Pancreas (tissue), 10 donors: Measurements from ENCODE around the gene TRH. TPM values are rescaled to one million over a fixed set of nuclear protein-coding genes. Genes with fewer than 3 reads are reported as not detected.
A peak's percentile ranks its signal among the peaks of the same experiment; 100 is the strongest.
"Not testable (repeated sequence)": the region's sequence is repeated elsewhere in the genome, so short reads cannot be mapped to it uniquely, and the experiment has no call there.

ENCODE experiments used
- ATAC-seq, 4 donors: fragments of 200-7000 bp; cut with Tn5 transposase; one replicate each; pipeline versions ENCODE4 v1.8.0 to v1.9.1; 2020; ENCODE audit warnings: mild to moderate bottlenecking in 4 of 4, moderate library complexity in 4 of 4
- DNase-seq, 6 donors: peaks; one replicate each; pipeline ENCODE4 v3.0.0-alpha.2; 2020
- FAIRE-seq: peaks from 2 replicates; lab custom pipeline; 2012; peaks lifted over from hg19 to GRCh38; lab: Jason Lieb, UNC
- H3K27ac ChIP-seq, 4 donors: fragments of 200-600 bp; sonication (generic); 1 replicate in 3 of 4; 2 replicates in 1 of 4; pipeline versions ENCODE4 v1.5.0 to v1.8.0; 2020
- H3K27me3 ChIP-seq, 4 donors: fragments of 200-600 bp; one replicate each; pipeline ENCODE4 v1.8.0; 2021
- H3K36me3 ChIP-seq, 3 donors: fragments of 200-600 bp; sonication (generic) in 1 of 3; one replicate each; pipeline versions ENCODE4 v1.5.0 to v1.8.0; 2020 to 2021
- H3K4me1 ChIP-seq, 3 donors: fragments of 200-600 bp; one replicate each; pipeline ENCODE4 v1.8.0; 2021
- H3K4me3 ChIP-seq, 4 donors: fragments of 200-600 bp; sonication (generic) in 2 of 4; one replicate each; pipeline versions ENCODE4 v1.5.0 to v1.8.0; 2020 to 2021
- H3K9me3 ChIP-seq, 4 donors: fragments of 200-600 bp; one replicate each; pipeline ENCODE4 v1.8.0; 2021
- WGBS, 2 donors: extraction: QIAGEN DNeasy Blood & Tissue Kit; methylation state at CpG; one replicate each; pipeline ENCODE4 v1.1.7; 2013; 5-methylcytosine and 5-hydroxymethylcytosine counted together
- intact Hi-C, 3 donors: fragments of 100-400 bp; cut with DNase I; formaldehyde crosslinking; loops; one replicate each; pipeline versions ENCODE4 v1.11.1 to v1.14.2; 2022
- polyA plus RNA-seq, 2 donors: library from polyadenylated mRNA; stranded (reverse); fragments of 200-250 nt; gene quantifications; one replicate each; pipeline ENCODE4 v1.2.3, GENCODE V29; 2013
- total RNA-seq, 6 donors: library from RNA; stranded (reverse); fragmentation: NEBNext Ultra II Directional in 4 of 6; extraction: Animal tissue kit (Norgen Biotek cat#: 25700) in 4 of 6; gene quantifications; one replicate each; pipeline versions ENCODE4 v1.2.1 to v1.2.4, GENCODE V29; 2021 to 2023
- TF ChIP-seq, protein P1 (sequence below), 4 donors: fragments of 200-600 bp; sonication (generic) in 3 of 4; IDR thresholded peaks; one replicate each; pipeline versions ENCODE4 v1.5.0 to v1.8.0; 2021; ENCODE audit warnings: antibody characterized with exemption in 4 of 4
- donor health status: healthy with polysubstance abuse.
- donor health status: DM: no; HTN: no; CAD: no; lungs with moderate emphysema.
- donor health status: DM: no; HTN: no; CAD: no.
- donor health status: control.
- donor health status: control.
- donor health status: Bipolar disorder and iron deficiency.
- donor health status: DM: yes; HTN: yes; CAD: no.
- donor health status: DM: no; HTN: no; CAD: no.
- donor health status: DM: no; HTN: no; CAD: no.
- donor health status: DM: yes; HTN: yes; CAD: no.

The TRH gene
- total and polyA plus RNA-seq, 8 donors = not detected

- H3K4me1 ChIP-seq = no peaks in the 10 kb centered on the region
- TF ChIP-seq, protein P1, sequence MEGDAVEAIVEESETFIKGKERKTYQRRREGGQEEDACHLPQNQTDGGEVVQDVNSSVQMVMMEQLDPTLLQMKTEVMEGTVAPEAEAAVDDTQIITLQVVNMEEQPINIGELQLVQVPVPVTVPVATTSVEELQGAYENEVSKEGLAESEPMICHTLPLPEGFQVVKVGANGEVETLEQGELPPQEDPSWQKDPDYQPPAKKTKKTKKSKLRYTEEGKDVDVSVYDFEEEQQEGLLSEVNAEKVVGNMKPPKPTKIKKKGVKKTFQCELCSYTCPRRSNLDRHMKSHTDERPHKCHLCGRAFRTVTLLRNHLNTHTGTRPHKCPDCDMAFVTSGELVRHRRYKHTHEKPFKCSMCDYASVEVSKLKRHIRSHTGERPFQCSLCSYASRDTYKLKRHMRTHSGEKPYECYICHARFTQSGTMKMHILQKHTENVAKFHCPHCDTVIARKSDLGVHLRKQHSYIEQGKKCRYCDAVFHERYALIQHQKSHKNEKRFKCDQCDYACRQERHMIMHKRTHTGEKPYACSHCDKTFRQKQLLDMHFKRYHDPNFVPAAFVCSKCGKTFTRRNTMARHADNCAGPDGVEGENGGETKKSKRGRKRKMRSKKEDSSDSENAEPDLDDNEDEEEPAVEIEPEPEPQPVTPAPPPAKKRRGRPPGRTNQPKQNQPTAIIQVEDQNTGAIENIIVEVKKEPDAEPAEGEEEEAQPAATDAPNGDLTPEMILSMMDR (IDR thresholded peaks at IDR 0.05) = no peak
- H3K27me3 ChIP-seq = no peaks in the 10 kb centered on the region
- FAIRE-seq (no peak), DNase-seq (no peak), ATAC-seq (no peak)
- no peak overlapping the region for H3K27ac ChIP-seq
- H3K4me3 ChIP-seq = no peak overlapping the region
- H3K9me3 ChIP-seq = no peaks in the 10 kb centered on the region
- WGBS, 2 donors = 42 to 50% methylated on average over 3 of the region's 3 CpGs
- intact Hi-C loops = no loop called here
- no peaks in the 10 kb centered on the region for H3K36me3 ChIP-seq
Observed at GRCh38 chr3:129992781-129993180, 18.3 kb downstream of the TRH start.

DNA sequence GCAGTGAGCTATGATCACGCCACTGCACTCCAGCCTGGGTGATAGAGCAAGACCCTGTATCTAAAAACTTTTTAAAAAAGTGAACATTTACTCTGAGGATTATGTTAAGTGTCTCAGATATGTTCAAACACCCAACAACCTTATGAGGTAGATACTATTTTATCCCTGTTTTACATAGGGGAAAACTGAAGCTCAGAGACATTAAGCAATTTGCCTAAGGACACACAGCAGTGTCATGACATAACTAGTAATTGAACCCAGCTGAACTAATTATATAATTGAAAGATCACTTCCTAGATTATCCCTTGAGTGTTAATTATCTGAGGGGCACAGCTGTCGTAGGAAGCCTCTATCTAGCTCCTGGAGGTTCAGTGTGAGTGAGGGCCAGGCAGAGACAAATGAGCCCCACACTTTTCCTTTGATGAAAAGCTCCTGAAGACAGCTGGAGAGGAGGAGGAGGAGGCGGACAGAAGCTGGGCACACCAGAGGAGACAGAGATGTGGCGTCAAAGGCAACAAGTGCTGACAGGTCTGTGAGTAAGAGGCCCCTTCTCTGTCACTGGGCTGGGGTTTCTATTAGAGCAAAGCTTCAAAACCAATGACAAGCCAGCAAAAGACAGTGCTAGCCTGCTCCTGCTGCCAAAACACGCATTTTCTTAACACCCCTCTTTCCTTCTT, 20.5 kb downstream of the TRH start:
- WGBS, 2 donors = 70 to 73% methylated on average over 5 of the region's 5 CpGs
- TF ChIP-seq, protein P1 (IDR thresholded peaks at IDR 0.05) = no peak
- FAIRE-seq (no peak), DNase-seq (no peak), ATAC-seq (no peak)
- H3K4me1 ChIP-seq = no peaks in the 10 kb centered on the region
- no peaks in the 10 kb centered on the region for H3K27me3 ChIP-seq
- no peak overlapping the region for H3K4me3 ChIP-seq
- no peaks in the 10 kb centered on the region for H3K9me3 ChIP-seq
- intact Hi-C loops = no loop called here
- H3K27ac ChIP-seq = no peak overlapping the region
- no peaks in the 10 kb centered on the region for H3K36me3 ChIP-seq

GRCh38 chr3:129996073-129996472, 21.6 kb downstream of the TRH start:
- no peaks in the 10 kb centered on the region for H3K36me3 ChIP-seq
- H3K4me1 ChIP-seq = no peaks in the 10 kb centered on the region
- no peak overlapping the region for H3K27ac ChIP-seq
- intact Hi-C loops = no loop called here
- no peaks in the 10 kb centered on the region for H3K9me3 ChIP-seq
- TF ChIP-seq, protein P1 (IDR thresholded peaks at IDR 0.05) = no peak
- ATAC-seq = no peak
- no peak for FAIRE-seq
- no peaks in the 10 kb centered on the region for H3K27me3 ChIP-seq
- 69 to 80% methylated on average over 4 of the region's 4 CpGs for WGBS, 2 donors
- DNase-seq = no peak
- no peak overlapping the region for H3K4me3 ChIP-seq

GRCh38 chr3:129999176-129999575, 24.7 kb downstream of the TRH start:
- 49 to 68% methylated on average over 5 of the region's 5 CpGs for WGBS, 2 donors
- FAIRE-seq, H3K9me3 ChIP-seq, H3K4me1 ChIP-seq, H3K36me3 ChIP-seq, ATAC-seq, H3K27ac ChIP-seq, intact Hi-C loops, H3K4me3 ChIP-seq, H3K27me3 ChIP-seq, DNase-seq: not testable (repeated sequence)

- intact Hi-C loops, H3K4me1 ChIP-seq, H3K27ac ChIP-seq, H3K27me3 ChIP-seq, FAIRE-seq, H3K36me3 ChIP-seq, H3K9me3 ChIP-seq: not testable (repeated sequence)
- TF ChIP-seq, protein P1 (IDR thresholded peaks at IDR 0.05) = peak; percentile 37 to 69 (median 58)
- DNase-seq = peak; percentile 26 to 94 (median 68)
- peak overlapping the region in 3 of 4 donors; percentile 14 to 47 (median 42) for H3K4me3 ChIP-seq
- WGBS, 2 donors = 3 to 10% methylated on average over 19 to 79 of the region's 86 CpGs
- ATAC-seq = peak in 3 of 4 donors; percentile 49 to 75 (median 72)
Observed at GRCh38 chr3:130002666-130003598, 28.4 kb downstream of the TRH start.
